K562 (cell line): ENCODE results near the gene TMSB4X. TPM values are rescaled to one million over a fixed set of nuclear protein-coding genes. Genes with fewer than 3 reads are reported as not detected.
A peak's percentile ranks its signal among the peaks of the same experiment; 100 is the strongest.

Source experiments
- ATF7 ChIP-seq: fragments of 450-650 bp; IDR thresholded peaks from 2 replicates; pipeline ENCODE4 v1.7.1; 2014; ENCODE audit warnings: mild to moderate bottlenecking, moderate library complexity
- BHLHE40 ChIP-seq: IDR thresholded peaks from 2 replicates; pipeline ENCODE4 v1.6.1; 2011; ENCODE audit warnings: low read length, improper control_type of control experiment
- BRF2 ChIP-seq: IDR thresholded peaks from 3 replicates; pipeline ENCODE4 v1.6.1; 2011; ENCODE audit warnings: borderline replicate concordance, mild to moderate bottlenecking; ENCODE audit not compliant: insufficient read length, insufficient read depth
- CTCF ChIP-seq, 3 experiments: IDR thresholded peaks in 2 of 3; conservative IDR thresholded peaks in 1 of 3; 2 replicates each; pipeline ENCODE4 v1.5.1; 2011 to 2012; ENCODE audit warnings: low read length in 3 of 3, mild to moderate bottlenecking in 3 of 3, control low read depth in 2 of 3, improper control_type of control experiment in 1 of 3, inconsistent platforms in 1 of 3, low read depth in 1 of 3, mixed read lengths in 1 of 3, moderate library complexity in 1 of 3; ENCODE audit not compliant: insufficient read depth in 2 of 3
- EP400 ChIP-seq: fragments of 450-650 bp; IDR thresholded peaks from 2 replicates; pipeline ENCODE4 v1.6.1; 2017; ENCODE audit warnings: antibody characterized with exemption, mild to moderate bottlenecking, moderate library complexity
- IRF9 ChIP-seq: fragments of 450-650 bp; IDR thresholded peaks from 2 replicates; pipeline ENCODE4 v1.6.1; 2016; ENCODE audit warnings: missing biosample characterization, missing genetic modification characterization
- JUNB ChIP-seq: fragments of 450-650 bp; formaldehyde crosslinking; conservative IDR thresholded peaks from 2 replicates; pipeline ENCODE4 v1.4.0; 2020; ENCODE audit warnings: mild to moderate bottlenecking
- PATZ1 ChIP-seq: fragments of 250-450 bp; sonication (Bioruptor Pico); IDR thresholded peaks from 2 replicates; pipeline ENCODE4 v1.5.0; 2020; ENCODE audit warnings: mild to moderate bottlenecking, borderline replicate concordance
- RBM14 ChIP-seq: fragments of 200-400 bp; formaldehyde crosslinking; IDR thresholded peaks from 2 replicates; pipeline ENCODE4 v1.6.1; 2018; ENCODE audit warnings: low read depth, mild to moderate bottlenecking, low read length, moderate library complexity, borderline replicate concordance; ENCODE audit not compliant: insufficient read depth
- RNF2 ChIP-seq: sonication (generic); IDR thresholded peaks from 2 replicates; pipeline ENCODE4 v1.6.1; 2016
- ZBTB33 ChIP-seq: sonication (generic); formaldehyde crosslinking; IDR thresholded peaks from 2 replicates; pipeline ENCODE4 v1.8.1; 2023; ENCODE audit warnings: mild to moderate bottlenecking, missing genetic modification reagents
- ZMIZ1 ChIP-seq, 2 experiments: fragments of 150-350 bp in 1 of 2; IDR thresholded peaks; 2 replicates each; pipeline ENCODE4 v1.6.1; 2012 to 2016; ENCODE audit warnings: low read depth in 2 of 2, low read length in 2 of 2, mild to moderate bottlenecking in 1 of 2, moderate library complexity in 1 of 2
- ZNF507 ChIP-seq: conservative IDR thresholded peaks from 2 replicates; pipeline ENCODE4 v1.6.1; 2017; ENCODE audit warnings: missing genetic modification characterization, missing compliant biosample characterization
- ZNF589 ChIP-seq: fragments of 200-800 bp; sonication (Bioruptor generic); IDR thresholded peaks from 2 replicates; pipeline ENCODE4 v1.6.1; 2016; ENCODE audit warnings: low read depth, missing genetic modification characterization, missing compliant biosample characterization
- polyA plus RNA-seq, 8 experiments: library from polyadenylated mRNA; depleted of rRNA in 4 of 8; stranded (reverse) in 5 of 8; unstranded in 3 of 8; fragments of >200 nt; fragmentation: Nextera tagmentation in 2 of 8; fragmentation: Illumina TruSeq in 1 of 8; extraction: Ambion mirVana in 2 of 8; extraction: Trizol in 1 of 8; gene quantifications; 2 replicates each; pipeline versions ENCODE4 v1.2.1 to v1.2.3, GENCODE V29; 2011 to 2014; ENCODE audit warnings: inconsistent platforms in 1 of 8, missing spikeins in 1 of 8
- total RNA-seq, 7 experiments: library from RNA; depleted of rRNA in 6 of 7; stranded (reverse); fragments of >200 nt in 6 of 7; fragmentation: Illumina TruSeq in 2 of 7; extraction: Trizol in 2 of 7; gene quantifications; 2 replicates each; pipeline versions ENCODE4 v1.2.1 to v1.2.3, GENCODE V29; 2011 to 2021; ENCODE audit warnings: low replicate concordance in 1 of 7

The TMSB4X gene
- total and polyA plus RNA-seq, 9 of the 15 experiments (the other 6 are each of a cell fraction or from before 2014, with no cell fraction given): 1,035 to 2,035 (median 1,529) TPM

- TF ChIP-seq PATZ1 (CRISPR knock-in tag) (no peak; the same call in 1 of the 2 replicates), EP400 (peak; percentile 79), ZMIZ1 (IDR thresholded peaks at IDR 0.05; ENCODE audit: low read depth in 2 of 2, low read length in 2 of 2) (no peak), RNF2 (peak; percentile 80), IRF9 (tag) (peak; percentile 68), BHLHE40 (peak; percentile 12; the same call in 1 of the 2 replicates), CTCF (IDR thresholded peaks at IDR 0.05 in 2 of 3, conservative IDR thresholded peaks at IDR 0.05 in 1 of 3; ENCODE audit: insufficient read depth in 2 of 3, low read depth in 1 of 3, low read length in 3 of 3) (no peak), RBM14 (no peak), JUNB (CRISPR knock-in tag) (0 out of 2 replicates have a peak, but pooled peaks have one; percentile 4), ZNF507 (tag) (peak; percentile 41; the same call in 1 of the 2 replicates), ATF7 (peak; percentile 79), ZNF589 (CRISPR knock-in tag) (peak; percentile 99), BRF2 (no peak), ZBTB33 (CRISPR knock-in tag) (no peak)
Measured at GRCh38 chrX:12955882-12956703, 18.8 kb upstream of the TMSB4X start (continued).
